Measurements from ENCODE around the gene CNOT9. TPM values are rescaled to one million over a fixed set of nuclear protein-coding genes. Genes with fewer than 3 reads are reported as not detected.

The CNOT9 gene
- total and polyA plus RNA-seq, 10 donors = 18.8 to 61.6 (median 46.4) TPM

DNA sequence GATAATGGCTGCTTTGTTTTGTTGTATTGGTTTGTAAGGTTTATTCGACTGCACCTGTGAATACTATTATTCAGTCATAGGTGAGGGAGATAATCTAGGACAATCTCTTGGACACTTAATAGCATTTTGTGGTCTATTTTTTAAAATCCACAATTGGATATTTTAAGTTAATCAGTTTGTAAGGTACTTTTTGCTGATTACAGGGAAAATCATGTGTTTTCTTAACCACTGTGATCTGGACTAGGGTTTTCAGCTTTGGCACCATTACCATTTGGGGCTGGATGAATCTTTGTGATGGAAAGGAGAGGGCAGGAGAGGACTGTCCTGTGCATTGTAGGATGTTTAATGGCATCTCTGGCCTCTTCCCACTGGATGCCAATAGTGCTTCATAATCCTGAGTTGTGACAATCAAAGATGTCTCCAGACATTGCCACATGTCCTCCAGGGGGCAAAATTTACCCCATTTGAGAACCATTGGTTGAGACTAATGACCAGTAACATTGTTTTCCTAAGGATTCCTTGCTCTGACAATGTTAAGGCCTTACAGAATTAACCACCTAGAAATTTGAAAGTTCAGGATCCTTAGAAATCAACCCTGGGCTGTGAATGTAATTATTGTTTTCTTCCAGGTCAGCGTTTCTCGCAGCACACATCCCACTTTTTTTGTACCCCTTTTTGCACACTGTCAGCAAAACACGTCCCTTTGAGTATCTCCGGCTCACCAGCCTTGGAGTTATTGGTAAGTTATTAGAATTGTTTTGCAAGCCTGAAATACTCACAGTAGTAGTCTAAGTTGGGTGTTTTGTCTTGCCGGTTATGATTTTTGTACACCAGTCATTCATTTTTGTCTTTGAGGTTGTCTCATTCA is 15.6 kb downstream of the CNOT9 start:
- intact Hi-C loops (cut with DNase I; ENCODE audit: low total_unique reads) = no loop called here
- Histone ChIP-seq H3K4me3 (no peak overlapping the region), H3K4me1 (peaks cover 0 to 6% (median 2%) of the 10 kb centered on the region in 6 donors), H3K27ac (no peak overlapping the region), H3K36me3 (peaks cover 0 to 100% (median 76%) of the 10 kb centered on the region in 6 donors), H3K9me3 (no peaks in the 10 kb centered on the region), H3K27me3 (replicated peaks in 1 of 7) (no peaks in the 10 kb centered on the region)
- 93 to 96% (median 94%) methylated on average over 6 of the region's 6 CpGs for WGBS, 5 donors
- no peak for DNase-seq
- TF ChIP-seq POLR2A (IDR thresholded peaks at IDR 0.05) (no peak), POLR2AphosphoS5 (IDR thresholded peaks at IDR 0.05) (no peak)
- TF ChIP-seq, protein P1, sequence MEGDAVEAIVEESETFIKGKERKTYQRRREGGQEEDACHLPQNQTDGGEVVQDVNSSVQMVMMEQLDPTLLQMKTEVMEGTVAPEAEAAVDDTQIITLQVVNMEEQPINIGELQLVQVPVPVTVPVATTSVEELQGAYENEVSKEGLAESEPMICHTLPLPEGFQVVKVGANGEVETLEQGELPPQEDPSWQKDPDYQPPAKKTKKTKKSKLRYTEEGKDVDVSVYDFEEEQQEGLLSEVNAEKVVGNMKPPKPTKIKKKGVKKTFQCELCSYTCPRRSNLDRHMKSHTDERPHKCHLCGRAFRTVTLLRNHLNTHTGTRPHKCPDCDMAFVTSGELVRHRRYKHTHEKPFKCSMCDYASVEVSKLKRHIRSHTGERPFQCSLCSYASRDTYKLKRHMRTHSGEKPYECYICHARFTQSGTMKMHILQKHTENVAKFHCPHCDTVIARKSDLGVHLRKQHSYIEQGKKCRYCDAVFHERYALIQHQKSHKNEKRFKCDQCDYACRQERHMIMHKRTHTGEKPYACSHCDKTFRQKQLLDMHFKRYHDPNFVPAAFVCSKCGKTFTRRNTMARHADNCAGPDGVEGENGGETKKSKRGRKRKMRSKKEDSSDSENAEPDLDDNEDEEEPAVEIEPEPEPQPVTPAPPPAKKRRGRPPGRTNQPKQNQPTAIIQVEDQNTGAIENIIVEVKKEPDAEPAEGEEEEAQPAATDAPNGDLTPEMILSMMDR (IDR thresholded peaks at IDR 0.05 in 8 of 11, conservative IDR thresholded peaks at IDR 0.05 in 3 of 11) = no peak

DNA sequence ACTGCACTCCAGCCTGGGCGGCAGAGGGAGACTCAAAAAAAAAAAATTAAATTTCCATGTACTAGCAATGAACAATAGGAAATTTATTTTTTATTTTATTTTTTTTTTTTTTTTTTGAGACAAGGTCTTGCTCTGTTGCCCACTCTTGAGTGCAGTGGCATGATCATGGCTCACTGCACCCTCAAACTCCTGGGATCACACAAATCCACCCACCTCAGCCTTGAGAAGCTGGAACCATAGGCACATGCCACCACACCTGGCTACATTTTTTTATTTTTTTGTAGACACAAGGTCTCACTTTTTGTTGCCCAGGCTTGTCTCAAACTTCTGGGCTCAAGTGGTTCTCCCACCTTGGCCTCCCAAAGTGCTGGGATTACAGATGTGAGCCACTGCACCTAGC is 16.9 kb downstream of the CNOT9 start:
- TF ChIP-seq, protein P1 (IDR thresholded peaks at IDR 0.05 in 8 of 11, conservative IDR thresholded peaks at IDR 0.05 in 3 of 11) = no peak
- TF ChIP-seq POLR2A (IDR thresholded peaks at IDR 0.05) = no peak
- TF ChIP-seq POLR2AphosphoS5 (IDR thresholded peaks at IDR 0.05) = no peak
- WGBS, 5 donors = 96 to 100% (median 97%) methylated on average over 1 of the region's 1 CpG

DNA sequence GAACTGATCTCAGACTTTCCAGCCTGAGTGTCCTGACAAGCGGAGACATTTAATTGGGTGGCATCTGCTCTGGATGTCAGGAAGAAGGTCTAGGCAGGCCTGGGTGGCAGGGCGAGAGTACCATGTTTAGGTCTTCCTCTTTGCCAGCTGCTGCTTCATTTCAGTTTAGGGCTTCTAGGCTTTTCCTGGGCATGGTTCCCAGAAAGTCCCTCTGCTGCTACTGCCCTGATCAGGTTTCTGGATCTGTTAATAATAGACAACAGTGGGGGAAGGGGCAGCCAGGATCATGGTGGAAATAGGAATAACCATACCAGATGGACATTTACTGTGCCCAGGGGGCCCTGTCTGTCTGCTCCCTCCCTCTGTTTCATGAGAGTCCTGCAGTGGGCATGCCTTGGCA is 36.8 kb downstream of the CNOT9 start:
- H3K36me3 ChIP-seq = no peaks in the 10 kb centered on the region
- no peak overlapping the region for H3K27ac ChIP-seq
- no peak overlapping the region for H3K4me3 ChIP-seq
- H3K9me3 ChIP-seq = no peaks in the 10 kb centered on the region
- no peaks in the 10 kb centered on the region for H3K4me1 ChIP-seq
- DNase-seq = no peak
- peaks cover 0 to 9% (median 0%) of the 10 kb centered on the region in 7 donors for H3K27me3 ChIP-seq (replicated peaks in 1 of 7)
- intact Hi-C loops (cut with DNase I; ENCODE audit: low total_unique reads) = no loop called here
- TF ChIP-seq POLR2AphosphoS5 (IDR thresholded peaks at IDR 0.05) (no peak), POLR2A (IDR thresholded peaks at IDR 0.05) (no peak)
- TF ChIP-seq, protein P1 (IDR thresholded peaks at IDR 0.05 in 8 of 11, conservative IDR thresholded peaks at IDR 0.05 in 3 of 11) = no peak
- 73 to 100% (median 87%) methylated on average over 2 of the region's 2 CpGs for WGBS, 5 donors

More for the DNA sequence above, 16.9 kb downstream of the CNOT9 start:
- H3K4me3 ChIP-seq = no peak overlapping the region
- H3K9me3 ChIP-seq = no peaks in the 10 kb centered on the region
- DNase-seq = no peak
- no peaks in the 10 kb centered on the region for H3K27me3 ChIP-seq (replicated peaks in 1 of 7)
- intact Hi-C loops (cut with DNase I; ENCODE audit: low total_unique reads) = no loop called here
- H3K36me3 ChIP-seq = peaks cover 3 to 100% (median 88%) of the 10 kb centered on the region in 6 donors
- no peaks in the 10 kb centered on the region for H3K4me1 ChIP-seq
- H3K27ac ChIP-seq = no peak overlapping the region

DNA sequence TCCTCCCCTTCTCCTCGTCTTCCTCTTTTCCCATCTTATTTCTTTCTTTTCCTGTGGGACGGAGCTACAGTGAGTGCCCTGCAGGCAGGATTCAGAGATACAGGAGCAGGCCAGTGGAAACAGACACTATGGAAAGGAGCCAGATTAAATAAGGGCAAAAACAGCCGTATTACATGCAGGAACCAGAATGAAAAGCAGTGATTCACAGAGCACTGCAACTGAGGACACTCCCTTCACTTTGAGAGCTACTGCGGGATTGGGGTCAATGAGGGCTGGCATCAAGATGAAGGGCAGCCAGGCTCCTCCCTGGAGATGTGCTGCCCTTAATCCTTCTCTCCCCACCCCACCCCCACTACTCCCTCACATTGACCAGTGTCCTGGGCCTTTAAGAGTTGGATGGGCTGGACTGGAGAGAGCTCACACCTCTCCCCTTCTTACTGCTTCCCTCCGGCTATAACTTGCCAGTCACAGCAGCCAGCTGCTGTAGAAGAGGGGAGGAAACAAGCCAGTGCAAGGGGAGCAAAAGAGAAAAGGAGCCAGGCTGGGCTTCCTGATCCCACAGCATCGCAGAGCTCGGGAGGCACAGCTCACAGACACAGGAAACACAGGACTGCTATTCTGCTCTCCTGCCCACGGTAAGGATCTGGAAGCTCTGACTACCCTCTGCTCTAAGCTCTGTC is 38.9 kb downstream of the CNOT9 start, which contains the start of gene PLCD4:
Gene PLCD4, plus strand, starts transcription at position 464 of the 680 bp plus-strand sequence. CDS start 7,841 bp downstream, outside the sequence.
- Histone ChIP-seq H3K36me3 (no peaks in the 10 kb centered on the region), H3K27ac (peak within 1 kb of the TSS in 4 of 8 donors; percentile 28 to 33 (median 29)), H3K27me3 (replicated peaks in 1 of 7) (peaks cover 0 to 9% (median 0%) of the 10 kb centered on the region in 7 donors), H3K4me3 (no peak within 1 kb of the TSS), H3K4me1 (no peaks in the 10 kb centered on the region), H3K9me3 (no peaks in the 10 kb centered on the region)
- intact Hi-C loops (cut with DNase I; ENCODE audit: low total_unique reads) = no loop called here
- 27 to 45% (median 34%) methylated on average over 8 of the region's 8 CpGs for WGBS, 5 donors
- DNase-seq = no peak
- no peak for TF ChIP-seq POLR2A (IDR thresholded peaks at IDR 0.05)
- TF ChIP-seq POLR2AphosphoS5 (IDR thresholded peaks at IDR 0.05) = peak in 1 of 3 donors; percentile 10
- TF ChIP-seq, protein P1 (IDR thresholded peaks at IDR 0.05 in 8 of 11, conservative IDR thresholded peaks at IDR 0.05 in 3 of 11) = peak in 1 of 11 experiments; percentile 10

All from spleen (tissue), 11 donors.